ENCODE measurements around the gene FSTL4.

DNA sequence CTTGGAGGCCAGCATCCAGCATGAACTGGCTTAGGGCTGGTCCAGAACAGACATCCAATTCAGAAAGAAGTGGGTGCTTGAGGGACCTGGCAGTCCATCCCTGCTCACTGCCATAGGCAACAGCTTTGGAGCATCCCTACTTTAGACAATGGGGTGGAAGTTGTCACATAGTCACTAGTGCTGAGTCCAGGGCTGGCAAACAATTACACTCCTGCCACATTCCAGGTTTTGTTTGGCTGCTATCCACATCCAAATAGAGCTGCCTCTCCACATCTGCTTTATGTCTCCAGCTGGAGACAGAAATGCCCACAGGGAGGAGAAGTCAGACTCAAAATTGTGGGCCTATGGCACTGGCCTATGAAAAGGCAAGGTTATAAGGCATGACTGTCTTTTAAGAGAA, 7.0 kb downstream of the FSTL4 start:
- TF ChIP-seq, protein P1, sequence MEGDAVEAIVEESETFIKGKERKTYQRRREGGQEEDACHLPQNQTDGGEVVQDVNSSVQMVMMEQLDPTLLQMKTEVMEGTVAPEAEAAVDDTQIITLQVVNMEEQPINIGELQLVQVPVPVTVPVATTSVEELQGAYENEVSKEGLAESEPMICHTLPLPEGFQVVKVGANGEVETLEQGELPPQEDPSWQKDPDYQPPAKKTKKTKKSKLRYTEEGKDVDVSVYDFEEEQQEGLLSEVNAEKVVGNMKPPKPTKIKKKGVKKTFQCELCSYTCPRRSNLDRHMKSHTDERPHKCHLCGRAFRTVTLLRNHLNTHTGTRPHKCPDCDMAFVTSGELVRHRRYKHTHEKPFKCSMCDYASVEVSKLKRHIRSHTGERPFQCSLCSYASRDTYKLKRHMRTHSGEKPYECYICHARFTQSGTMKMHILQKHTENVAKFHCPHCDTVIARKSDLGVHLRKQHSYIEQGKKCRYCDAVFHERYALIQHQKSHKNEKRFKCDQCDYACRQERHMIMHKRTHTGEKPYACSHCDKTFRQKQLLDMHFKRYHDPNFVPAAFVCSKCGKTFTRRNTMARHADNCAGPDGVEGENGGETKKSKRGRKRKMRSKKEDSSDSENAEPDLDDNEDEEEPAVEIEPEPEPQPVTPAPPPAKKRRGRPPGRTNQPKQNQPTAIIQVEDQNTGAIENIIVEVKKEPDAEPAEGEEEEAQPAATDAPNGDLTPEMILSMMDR (conservative IDR thresholded peaks at IDR 0.05; ENCODE audit: low read depth in 2 of 2), result no peak
- TF ChIP-seq EZH2 (IDR thresholded peaks at IDR 0.05; ENCODE audit: low read depth, unreplicated experiment) (no peak), POLR2AphosphoS5 (IDR thresholded peaks at IDR 0.05; ENCODE audit: low read depth) (no peak), ZNF331 (CRISPR knock-in tag; IDR thresholded peaks at IDR 0.05; ENCODE audit: low read depth) (no peak), EZH2phosphoT487 (IDR thresholded peaks at IDR 0.05; ENCODE audit: unreplicated experiment) (no peak), JUNB (IDR thresholded peaks at IDR 0.05; ENCODE audit: unreplicated experiment) (no peak), NANOG (IDR thresholded peaks at IDR 0.05; ENCODE audit: borderline replicate concordance) (no peak), STAT1 (IDR thresholded peaks at IDR 0.05; ENCODE audit: unreplicated experiment) (no peak)
- TF ChIP-seq, protein P2, sequence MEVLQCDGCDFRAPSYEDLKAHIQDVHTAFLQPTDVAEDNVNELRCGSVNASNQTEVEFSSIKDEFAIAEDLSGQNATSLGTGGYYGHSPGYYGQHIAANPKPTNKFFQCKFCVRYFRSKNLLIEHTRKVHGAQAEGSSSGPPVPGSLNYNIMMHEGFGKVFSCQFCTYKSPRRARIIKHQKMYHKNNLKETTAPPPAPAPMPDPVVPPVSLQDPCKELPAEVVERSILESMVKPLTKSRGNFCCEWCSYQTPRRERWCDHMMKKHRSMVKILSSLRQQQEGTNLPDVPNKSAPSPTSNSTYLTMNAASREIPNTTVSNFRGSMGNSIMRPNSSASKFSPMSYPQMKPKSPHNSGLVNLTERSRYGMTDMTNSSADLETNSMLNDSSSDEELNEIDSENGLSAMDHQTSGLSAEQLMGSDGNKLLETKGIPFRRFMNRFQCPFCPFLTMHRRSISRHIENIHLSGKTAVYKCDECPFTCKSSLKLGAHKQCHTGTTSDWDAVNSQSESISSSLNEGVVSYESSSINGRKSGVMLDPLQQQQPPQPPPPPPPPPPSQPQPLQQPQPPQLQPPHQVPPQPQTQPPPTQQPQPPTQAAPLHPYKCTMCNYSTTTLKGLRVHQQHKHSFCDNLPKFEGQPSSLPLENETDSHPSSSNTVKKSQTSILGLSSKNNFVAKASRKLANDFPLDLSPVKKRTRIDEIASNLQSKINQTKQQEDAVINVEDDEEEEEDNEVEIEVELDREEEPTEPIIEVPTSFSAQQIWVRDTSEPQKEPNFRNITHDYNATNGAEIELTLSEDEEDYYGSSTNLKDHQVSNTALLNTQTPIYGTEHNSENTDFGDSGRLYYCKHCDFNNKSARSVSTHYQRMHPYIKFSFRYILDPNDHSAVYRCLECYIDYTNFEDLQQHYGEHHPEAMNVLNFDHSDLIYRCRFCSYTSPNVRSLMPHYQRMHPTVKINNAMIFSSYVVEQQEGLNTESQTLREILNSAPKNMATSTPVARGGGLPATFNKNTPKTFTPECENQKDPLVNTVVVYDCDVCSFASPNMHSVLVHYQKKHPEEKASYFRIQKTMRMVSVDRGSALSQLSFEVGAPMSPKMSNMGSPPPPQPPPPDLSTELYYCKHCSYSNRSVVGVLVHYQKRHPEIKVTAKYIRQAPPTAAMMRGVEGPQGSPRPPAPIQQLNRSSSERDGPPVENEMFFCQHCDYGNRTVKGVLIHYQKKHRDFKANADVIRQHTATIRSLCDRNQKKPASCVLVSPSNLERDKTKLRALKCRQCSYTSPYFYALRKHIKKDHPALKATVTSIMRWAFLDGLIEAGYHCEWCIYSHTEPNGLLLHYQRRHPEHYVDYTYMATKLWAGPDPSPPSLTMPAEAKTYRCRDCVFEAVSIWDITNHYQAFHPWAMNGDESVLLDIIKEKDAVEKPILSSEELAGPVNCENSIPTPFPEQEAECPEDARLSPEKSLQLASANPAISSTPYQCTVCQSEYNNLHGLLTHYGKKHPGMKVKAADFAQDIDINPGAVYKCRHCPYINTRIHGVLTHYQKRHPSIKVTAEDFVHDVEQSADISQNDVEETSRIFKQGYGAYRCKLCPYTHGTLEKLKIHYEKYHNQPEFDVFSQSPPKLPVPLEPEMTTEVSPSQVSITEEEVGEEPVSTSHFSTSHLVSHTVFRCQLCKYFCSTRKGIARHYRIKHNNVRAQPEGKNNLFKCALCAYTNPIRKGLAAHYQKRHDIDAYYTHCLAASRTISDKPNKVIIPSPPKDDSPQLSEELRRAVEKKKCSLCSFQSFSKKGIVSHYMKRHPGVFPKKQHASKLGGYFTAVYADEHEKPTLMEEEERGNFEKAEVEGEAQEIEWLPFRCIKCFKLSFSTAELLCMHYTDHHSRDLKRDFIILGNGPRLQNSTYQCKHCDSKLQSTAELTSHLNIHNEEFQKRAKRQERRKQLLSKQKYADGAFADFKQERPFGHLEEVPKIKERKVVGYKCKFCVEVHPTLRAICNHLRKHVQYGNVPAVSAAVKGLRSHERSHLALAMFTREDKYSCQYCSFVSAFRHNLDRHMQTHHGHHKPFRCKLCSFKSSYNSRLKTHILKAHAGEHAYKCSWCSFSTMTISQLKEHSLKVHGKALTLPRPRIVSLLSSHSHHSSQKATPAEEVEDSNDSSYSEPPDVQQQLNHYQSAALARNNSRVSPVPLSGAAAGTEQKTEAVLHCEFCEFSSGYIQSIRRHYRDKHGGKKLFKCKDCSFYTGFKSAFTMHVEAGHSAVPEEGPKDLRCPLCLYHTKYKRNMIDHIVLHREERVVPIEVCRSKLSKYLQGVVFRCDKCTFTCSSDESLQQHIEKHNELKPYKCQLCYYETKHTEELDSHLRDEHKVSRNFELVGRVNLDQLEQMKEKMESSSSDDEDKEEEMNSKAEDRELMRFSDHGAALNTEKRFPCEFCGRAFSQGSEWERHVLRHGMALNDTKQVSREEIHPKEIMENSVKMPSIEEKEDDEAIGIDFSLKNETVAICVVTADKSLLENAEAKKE (CRISPR knock-in tag; IDR thresholded peaks at IDR 0.05), result no peak
- TF ChIP-seq, protein P3, sequence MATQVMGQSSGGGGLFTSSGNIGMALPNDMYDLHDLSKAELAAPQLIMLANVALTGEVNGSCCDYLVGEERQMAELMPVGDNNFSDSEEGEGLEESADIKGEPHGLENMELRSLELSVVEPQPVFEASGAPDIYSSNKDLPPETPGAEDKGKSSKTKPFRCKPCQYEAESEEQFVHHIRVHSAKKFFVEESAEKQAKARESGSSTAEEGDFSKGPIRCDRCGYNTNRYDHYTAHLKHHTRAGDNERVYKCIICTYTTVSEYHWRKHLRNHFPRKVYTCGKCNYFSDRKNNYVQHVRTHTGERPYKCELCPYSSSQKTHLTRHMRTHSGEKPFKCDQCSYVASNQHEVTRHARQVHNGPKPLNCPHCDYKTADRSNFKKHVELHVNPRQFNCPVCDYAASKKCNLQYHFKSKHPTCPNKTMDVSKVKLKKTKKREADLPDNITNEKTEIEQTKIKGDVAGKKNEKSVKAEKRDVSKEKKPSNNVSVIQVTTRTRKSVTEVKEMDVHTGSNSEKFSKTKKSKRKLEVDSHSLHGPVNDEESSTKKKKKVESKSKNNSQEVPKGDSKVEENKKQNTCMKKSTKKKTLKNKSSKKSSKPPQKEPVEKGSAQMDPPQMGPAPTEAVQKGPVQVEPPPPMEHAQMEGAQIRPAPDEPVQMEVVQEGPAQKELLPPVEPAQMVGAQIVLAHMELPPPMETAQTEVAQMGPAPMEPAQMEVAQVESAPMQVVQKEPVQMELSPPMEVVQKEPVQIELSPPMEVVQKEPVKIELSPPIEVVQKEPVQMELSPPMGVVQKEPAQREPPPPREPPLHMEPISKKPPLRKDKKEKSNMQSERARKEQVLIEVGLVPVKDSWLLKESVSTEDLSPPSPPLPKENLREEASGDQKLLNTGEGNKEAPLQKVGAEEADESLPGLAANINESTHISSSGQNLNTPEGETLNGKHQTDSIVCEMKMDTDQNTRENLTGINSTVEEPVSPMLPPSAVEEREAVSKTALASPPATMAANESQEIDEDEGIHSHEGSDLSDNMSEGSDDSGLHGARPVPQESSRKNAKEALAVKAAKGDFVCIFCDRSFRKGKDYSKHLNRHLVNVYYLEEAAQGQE (IDR thresholded peaks at IDR 0.05; ENCODE audit: unreplicated experiment), result no peak
- TF ChIP-seq, protein P4, sequence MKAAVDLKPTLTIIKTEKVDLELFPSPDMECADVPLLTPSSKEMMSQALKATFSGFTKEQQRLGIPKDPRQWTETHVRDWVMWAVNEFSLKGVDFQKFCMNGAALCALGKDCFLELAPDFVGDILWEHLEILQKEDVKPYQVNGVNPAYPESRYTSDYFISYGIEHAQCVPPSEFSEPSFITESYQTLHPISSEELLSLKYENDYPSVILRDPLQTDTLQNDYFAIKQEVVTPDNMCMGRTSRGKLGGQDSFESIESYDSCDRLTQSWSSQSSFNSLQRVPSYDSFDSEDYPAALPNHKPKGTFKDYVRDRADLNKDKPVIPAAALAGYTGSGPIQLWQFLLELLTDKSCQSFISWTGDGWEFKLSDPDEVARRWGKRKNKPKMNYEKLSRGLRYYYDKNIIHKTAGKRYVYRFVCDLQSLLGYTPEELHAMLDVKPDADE (IDR thresholded peaks at IDR 0.05), result no peak
